CD4-positive, alpha-beta T cell treated with Interleukin-4 for 1 hour (primary cell): ENCODE results near the gene FOXO3.

Experiments used
- DNase-seq, 2 donors: peaks; one replicate each; pipeline ENCODE4 v3.0.0-alpha.2; 2020 to 2022

The FOXO3 gene

GRCh38 chr6:108716801-108717791, 156.4 kb downstream of the FOXO3 start:
- DNase-seq = no peak

- no peak for DNase-seq
Observed at GRCh38 chr6:108719477-108719876, 158.8 kb downstream of the FOXO3 start.

GRCh38 chr6:108720827-108721226, 160.1 kb downstream of the FOXO3 start:
- no peak for DNase-seq

- no peak for DNase-seq
Observed at GRCh38 chr6:108721286-108721685, 160.6 kb downstream of the FOXO3 start.

- DNase-seq = no peak
Observed at GRCh38 chr6:108723594-108723993, 162.9 kb downstream of the FOXO3 start.

GRCh38 chr6:108726726-108727339, 166.1 kb downstream of the FOXO3 start:
- DNase-seq = no peak

- DNase-seq = no peak
Observed at GRCh38 chr6:108727966-108728730, 167.4 kb downstream of the FOXO3 start.

GRCh38 chr6:108728826-108729225, 168.1 kb downstream of the FOXO3 start:
- no peak for DNase-seq

GRCh38 chr6:108730635-108731515, 170.2 kb downstream of the FOXO3 start:
- DNase-seq = no peak

GRCh38 chr6:108732091-108732870, 171.6 kb downstream of the FOXO3 start:
- DNase-seq = no peak

- DNase-seq = no peak
Observed at GRCh38 chr6:108733051-108733450, 172.3 kb downstream of the FOXO3 start.

GRCh38 chr6:108733706-108734265, 173.1 kb downstream of the FOXO3 start:
- DNase-seq = no peak
